CD4-positive, alpha-beta T cell treated with Interleukin-17A for 1 hour (primary cell): ENCODE measurements around the gene WRNIP1.

Experiments
- DNase-seq: peaks from one replicate; pipeline ENCODE4 v3.0.0-alpha.2; 2020

Gene WRNIP1

GRCh38 chr6:2743280-2744208, 21.6 kb upstream of the WRNIP1 start:
- no peak for DNase-seq

GRCh38 chr6:2744209-2744771, 20.9 kb upstream of the WRNIP1 start:
- DNase-seq: no peak

GRCh38 chr6:2744778-2745177, 20.4 kb upstream of the WRNIP1 start:
- DNase-seq: no peak

- DNase-seq: no peak
These were observed 19.9 kb upstream of the WRNIP1 start for GRCh38 chr6:2745246-2745645.

GRCh38 chr6:2746557-2747061, 18.6 kb upstream of the WRNIP1 start:
- no peak for DNase-seq

- no peak for DNase-seq
These were observed 17.0 kb upstream of the WRNIP1 start for GRCh38 chr6:2748183-2748582.

GRCh38 chr6:2749969-2750600, 15.1 kb upstream of the WRNIP1 start:
- peak; percentile 75 for DNase-seq

- no peak for DNase-seq
These were observed 14.4 kb upstream of the WRNIP1 start, which contains the start of gene MYLK4 for GRCh38 chr6:2750832-2751231. MYLK4 (minus strand) TSS chr6:2750922; CDS start chr6:2749294, 1,628 bp downstream.

GRCh38 chr6:2751871-2752270, 13.3 kb upstream of the WRNIP1 start:
- DNase-seq: no peak

- no peak for DNase-seq
These were observed 12.6 kb upstream of the WRNIP1 start for GRCh38 chr6:2752477-2753109.

- no peak for DNase-seq
These were observed 12.1 kb upstream of the WRNIP1 start for GRCh38 chr6:2753110-2753489.

- no peak for DNase-seq
These were observed 11.4 kb upstream of the WRNIP1 start for GRCh38 chr6:2753743-2754142.

- no peak for DNase-seq
These were observed 10.8 kb upstream of the WRNIP1 start for GRCh38 chr6:2754393-2754792.

- no peak for DNase-seq
These were observed 10.3 kb upstream of the WRNIP1 start for GRCh38 chr6:2754911-2755310.

- DNase-seq: no peak
These were observed 9.7 kb upstream of the WRNIP1 start for GRCh38 chr6:2755456-2755855.

GRCh38 chr6:2756241-2756640, 9.0 kb upstream of the WRNIP1 start:
- no peak for DNase-seq

GRCh38 chr6:2756687-2757224, 8.4 kb upstream of the WRNIP1 start:
- DNase-seq: no peak

- no peak for DNase-seq
These were observed 6.2 kb upstream of the WRNIP1 start for GRCh38 chr6:2758980-2759379.

- peak; percentile 71 for DNase-seq
These were observed 4.0 kb upstream of the WRNIP1 start for GRCh38 chr6:2760882-2761842.

- peak; percentile 42 for DNase-seq
These were observed 2.3 kb upstream of the WRNIP1 start for GRCh38 chr6:2762868-2763267.

- DNase-seq: no peak
These were observed 1.8 kb upstream of the WRNIP1 start for GRCh38 chr6:2763345-2763841.
